HG03460 (cell line): ENCODE data around the gene C18orf32.
"Not testable (repeated sequence)": the region's sequence is repeated elsewhere in the genome, so short reads cannot be mapped to it uniquely, and the experiment has no call there.

Source experiments
- ATAC-seq: cut with Tn5 transposase; IDR thresholded peaks from one replicate; pipeline ENCODE4 v1.9.1; 2021; ENCODE audit not compliant: unreplicated experiment

C18orf32 gene

GRCh38 chr18:49503931-49504330 lies 16.9 kb upstream of the C18orf32 start:
- ATAC-seq, result no peak

DNA sequence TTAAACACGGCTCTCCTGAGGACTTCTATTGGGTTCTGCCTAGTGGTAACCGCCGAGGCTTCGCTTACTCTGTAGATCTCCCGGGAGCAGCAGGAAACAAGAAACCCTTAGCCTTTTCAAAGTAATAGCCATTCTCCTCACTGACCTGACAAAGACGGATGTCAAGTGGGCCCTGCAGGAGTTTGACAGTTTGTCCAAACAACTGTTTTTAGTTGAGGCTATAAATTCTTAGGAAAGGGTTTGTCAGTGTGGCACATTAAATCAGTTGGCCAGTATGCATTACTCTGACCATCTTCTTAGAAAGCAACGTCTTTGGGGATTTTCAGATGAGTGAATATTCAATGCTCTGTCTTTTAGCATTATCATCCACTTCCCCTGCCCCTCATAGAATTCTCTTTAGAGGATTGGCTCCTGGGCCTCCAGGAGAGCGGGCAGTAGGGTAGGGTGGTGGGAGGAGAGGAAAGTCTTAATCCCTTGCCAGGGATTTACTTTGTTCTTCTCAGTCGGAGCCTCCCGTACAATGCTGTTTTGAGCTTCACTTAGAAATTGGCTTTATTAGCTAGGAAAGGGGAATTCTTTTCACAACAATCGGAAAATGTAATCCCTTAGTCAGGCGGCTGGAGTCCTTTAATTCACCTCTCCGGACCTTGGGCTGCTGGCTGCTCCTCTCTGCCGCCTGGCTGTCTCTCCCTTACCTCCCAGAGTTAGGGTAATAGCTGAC lies 13.3 kb upstream of the C18orf32 start:
- no peak for ATAC-seq

GRCh38 chr18:49499046-49499637 lies 12.1 kb upstream of the C18orf32 start:
- no peak for ATAC-seq

DNA sequence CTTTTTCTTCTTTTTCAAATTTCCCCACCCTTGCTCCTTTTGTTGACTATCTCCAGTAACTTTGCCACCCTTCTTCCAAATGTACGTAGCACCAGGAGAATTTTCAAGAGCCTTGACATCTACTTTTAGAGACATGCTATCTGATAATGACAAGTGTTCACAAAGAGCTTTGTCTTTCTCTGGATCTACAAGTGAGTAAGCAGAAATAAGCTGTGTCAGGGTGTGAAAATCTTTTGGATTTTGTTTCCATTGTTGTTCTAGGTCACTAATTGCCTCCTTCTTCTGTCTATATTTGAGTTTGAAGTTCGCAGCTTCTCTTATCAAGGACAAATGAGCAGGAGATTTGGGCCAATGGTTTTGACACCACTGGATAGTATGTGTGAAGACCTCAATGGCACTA lies 8.4 kb upstream of the C18orf32 start:
- no peak for ATAC-seq

- no peak for ATAC-seq
These were observed 8.0 kb upstream of the C18orf32 start for GRCh38 chr18:49495076-49495475.

DNA sequence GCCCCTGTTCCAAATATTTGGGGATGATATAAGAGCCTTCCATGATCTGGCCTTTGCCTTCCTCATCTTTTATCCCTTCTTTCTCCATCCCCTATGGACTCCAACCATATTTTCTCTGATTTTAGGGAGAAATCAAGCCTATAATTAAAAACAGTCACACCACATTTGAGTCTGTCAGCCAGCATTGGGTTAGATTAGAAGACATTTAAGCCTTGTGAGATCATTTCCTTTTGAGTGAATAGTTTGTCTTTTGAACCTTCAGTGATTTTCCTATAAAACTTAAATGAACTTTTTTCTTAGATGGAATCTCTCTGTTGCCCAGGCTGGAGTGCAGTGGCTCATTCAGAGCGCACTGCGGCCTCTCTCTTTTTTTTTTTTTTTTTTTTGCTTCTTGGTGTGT lies 7.6 kb upstream of the C18orf32 start:
- ATAC-seq, result no peak

GRCh38 chr18:49492694-49493033 lies 5.6 kb upstream of the C18orf32 start:
- ATAC-seq, result no peak

DNA sequence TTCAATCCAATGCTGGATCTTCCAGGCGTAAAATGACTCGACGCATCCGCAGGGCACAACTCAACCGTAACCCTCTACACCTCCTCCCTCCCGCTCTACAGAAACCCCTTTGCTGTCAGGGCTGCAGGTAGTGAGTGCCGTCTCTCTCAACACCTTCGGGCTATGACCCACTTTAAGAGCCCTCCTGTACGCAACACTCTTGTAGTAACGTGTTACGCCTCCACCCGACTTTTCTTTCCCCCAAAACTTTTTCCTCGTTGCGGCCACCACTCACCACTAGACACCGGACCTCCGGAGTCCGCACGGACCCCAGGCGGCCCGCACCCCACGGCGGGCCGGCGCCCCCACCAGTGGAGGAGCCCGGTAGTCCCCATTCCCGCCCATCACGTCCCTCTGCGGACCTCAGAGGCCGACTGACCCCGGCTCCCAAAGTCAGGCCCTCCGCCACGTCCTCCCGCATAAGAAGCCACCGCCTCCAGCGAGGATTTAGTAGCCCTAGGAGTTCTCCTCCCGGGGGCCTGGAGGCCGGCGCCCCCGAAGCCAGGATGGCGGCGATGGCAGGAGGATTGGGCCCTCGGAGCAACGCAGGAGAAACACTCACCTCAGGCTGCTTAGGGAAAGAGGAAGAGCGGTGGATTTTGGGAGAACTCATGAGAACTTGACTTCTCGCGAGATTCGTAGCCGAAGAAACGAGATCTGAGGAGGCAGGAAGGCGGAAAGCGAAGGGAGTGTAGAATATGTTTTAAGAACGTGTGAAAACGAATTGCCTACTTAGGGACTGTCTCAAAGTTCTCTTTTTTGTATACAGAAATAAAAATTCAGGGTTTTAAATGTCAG lies 5.0 kb upstream of the C18orf32 start, which contains the start of gene RPL17:
Gene RPL17, minus strand, starts transcription at position 609 of the 837 bp plus-strand sequence.
- ATAC-seq, result peak; percentile 80

DNA sequence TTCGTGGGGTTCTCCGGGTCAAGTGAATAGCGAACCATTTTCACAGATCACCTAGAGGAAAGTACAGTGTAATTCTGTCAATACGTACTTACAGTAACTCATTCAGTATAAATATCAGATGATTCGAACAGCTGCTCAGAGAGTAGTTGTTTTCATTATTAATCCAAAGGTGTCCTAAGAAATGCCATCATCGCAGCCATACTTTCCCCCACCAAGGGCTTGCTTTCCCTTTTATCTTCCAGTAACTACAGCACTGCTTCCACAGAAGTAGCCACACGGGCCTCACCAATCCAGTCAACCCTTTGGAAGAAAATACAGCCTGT lies 4.5 kb upstream of the C18orf32 start:
- ATAC-seq, result no peak

DNA sequence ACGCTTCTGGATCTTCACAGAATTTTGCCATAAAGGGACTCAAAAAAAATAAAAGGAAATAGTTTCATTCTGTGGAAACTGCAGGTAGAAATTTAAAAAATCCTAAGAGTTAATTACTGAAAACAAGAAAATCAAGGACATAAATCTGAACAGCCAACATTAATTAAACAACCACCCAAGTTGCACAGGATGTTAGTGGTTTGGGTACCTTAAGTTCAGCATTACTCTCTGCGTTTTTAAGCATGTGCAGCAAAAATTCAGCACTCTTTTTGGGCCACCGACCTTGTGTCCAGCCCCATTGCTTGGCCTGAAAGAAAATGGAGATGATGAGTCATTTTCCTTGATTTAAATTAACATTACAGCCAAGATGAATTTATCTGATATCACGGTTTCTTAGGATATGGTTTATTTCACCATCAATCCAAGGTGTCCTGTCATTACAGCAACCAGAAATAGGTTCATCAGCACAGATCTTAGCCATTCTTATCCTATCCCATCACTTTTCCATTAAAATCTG lies 3.3 kb upstream of the C18orf32 start:
- no peak for ATAC-seq

- ATAC-seq, result no peak
These were observed 777 bp upstream of the C18orf32 start for GRCh38 chr18:49487711-49488310.

DNA sequence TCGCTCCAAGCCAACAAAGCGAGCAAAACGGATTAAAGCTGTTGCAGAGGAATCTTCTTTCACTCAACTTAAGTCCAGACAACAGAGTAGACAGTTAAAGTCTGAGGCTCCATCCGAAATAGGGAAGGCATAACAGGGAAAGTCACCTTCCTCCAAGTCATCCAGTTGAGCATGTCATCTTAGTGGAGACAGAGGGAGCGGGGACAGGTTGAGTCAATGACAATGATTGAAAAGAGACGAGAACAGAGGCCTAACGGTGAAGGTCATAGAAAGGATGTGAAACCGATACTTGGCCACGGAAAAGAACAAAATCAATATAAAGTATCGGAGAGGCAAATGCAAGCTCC lies 455 bp downstream of the C18orf32 start:
- ATAC-seq, result no peak

DNA sequence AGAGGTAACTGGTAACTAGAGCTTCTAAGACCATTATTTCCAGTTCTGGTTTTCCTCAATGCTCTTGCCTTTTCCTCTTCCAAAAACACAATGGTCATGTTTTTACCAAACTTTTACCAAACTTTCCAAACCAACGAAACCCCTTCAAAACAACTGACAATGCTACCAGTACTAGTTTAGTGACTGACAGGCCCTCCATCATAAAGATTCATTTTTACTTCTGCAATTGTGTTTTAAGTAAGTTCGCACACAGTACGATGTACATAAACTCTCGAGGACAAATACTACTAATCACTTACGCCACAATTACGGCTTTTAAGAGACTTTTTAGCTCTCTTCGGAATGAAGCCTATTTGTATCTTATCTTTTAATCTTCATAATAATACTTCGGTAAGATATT lies 900 bp downstream of the C18orf32 start:
- ATAC-seq, result no peak

GRCh38 chr18:49483198-49483597 lies 3.8 kb downstream of the C18orf32 start:
- no peak for ATAC-seq

GRCh38 chr18:49481907-49482306 lies 5.1 kb downstream of the C18orf32 start:
- ATAC-seq, result no peak

DNA sequence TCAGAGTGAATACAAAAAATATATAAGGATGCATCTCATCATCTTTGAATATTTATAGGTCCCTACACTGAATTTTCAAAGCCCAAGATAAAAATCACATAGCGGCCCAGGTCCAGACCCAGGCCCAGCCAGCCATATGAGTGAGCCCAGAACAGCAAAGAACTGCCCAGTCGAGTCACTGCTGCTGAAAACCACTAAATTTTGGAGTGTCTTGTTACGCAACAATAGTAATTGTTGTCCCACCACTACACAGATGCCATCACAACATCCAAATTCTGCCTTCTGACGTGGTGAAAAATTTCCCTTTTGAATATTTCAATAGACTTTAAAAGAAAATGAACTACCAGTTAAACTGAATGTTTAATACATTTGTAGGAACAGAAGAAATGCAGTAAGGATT lies 5.7 kb downstream of the C18orf32 start:
- no peak for ATAC-seq

DNA sequence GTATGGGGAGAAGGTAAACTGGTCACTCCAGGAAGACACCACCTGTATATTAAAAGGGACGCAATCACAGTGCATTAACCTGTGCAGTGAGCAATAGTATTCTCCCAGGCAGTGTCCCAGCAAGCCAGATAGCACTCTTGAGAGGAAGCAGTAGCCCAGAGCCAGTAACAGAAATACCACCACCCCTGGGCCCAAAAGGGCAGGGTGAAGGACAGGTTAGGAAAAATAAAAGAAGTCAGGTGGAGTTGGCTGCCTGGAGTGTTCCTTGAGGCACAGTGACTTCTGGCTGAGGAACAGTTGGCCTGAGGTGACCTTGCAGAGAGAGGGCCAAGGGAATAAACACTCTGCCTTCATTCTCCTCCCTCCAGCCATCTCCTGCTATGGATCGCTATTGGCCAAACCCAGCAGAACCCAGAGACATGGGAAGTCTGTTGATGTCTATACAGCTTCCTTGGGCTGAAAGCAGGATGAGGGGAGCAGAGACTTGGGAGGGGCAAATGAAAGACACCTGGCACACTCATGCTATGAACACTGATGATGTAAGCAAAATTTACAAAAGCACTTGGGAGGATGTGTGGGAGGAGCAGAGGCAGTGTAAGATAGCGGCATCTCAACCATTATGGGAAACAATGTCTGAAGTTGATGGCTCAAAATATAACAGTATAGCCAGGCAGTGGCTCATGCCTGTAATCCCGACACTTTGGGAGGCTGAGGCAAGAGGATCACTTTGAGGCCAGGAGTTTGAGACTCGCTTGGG lies 7.5 kb downstream of the C18orf32 start:
- no peak for ATAC-seq

DNA sequence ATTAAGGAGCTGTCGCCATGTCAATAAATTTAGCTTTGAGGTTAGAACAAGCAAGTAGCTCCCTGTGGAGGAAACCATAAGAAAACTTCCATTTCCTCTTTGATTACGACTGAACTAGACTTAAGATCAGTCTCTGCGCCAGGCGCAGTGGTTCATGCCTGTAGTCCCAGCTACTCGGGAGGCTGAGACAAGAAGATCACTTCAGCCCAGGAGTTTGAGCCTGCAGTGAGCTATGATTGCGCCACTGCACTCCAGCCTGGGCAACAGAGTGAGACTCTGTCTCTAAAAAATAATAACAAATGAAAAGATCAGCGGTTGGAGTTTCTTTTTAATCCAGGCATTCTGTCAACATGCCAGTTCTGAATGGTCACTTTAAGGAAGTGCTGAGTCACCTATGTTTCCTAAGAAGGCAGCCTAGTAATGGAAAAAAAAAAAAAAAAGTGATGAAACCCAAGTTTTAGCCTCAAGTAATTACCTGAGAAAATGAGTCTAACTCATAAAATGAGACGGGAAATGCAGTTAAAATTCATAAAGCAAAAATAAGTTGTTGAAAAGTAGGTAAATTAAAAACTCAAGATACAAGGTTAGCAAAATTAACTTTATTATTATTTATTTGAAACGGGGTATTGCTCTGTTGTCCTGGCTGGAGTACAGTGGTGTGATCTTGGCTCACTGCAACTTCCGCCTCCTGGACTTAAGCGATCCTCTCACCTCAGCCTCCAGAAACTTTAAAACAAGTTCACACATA lies 10.2 kb downstream of the C18orf32 start:
- peak; percentile 59 for ATAC-seq

GRCh38 chr18:49474935-49475334 lies 12.1 kb downstream of the C18orf32 start:
- ATAC-seq, result not testable (repeated sequence)

DNA sequence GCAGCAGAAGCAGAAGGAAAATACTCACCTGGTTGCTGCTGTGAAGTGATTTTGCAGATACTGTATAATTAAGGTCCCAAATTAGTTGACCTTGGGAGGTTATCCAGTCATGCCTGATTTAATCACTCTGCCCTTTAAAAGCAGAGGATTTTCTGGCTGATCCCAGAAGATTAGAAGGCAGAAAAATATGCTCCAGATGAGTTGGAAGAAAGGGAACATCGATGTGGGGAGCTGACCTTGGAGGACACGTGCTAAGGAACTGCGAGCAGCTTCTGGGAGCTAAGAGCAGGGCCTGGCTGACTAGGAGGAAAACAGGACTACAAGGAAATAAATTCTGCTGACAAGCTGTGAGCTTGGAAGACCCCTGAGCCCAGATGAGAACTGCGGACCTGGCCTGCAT lies 13.3 kb downstream of the C18orf32 start:
- ATAC-seq, result no peak
